Measurements from ENCODE around the gene HLA-DPB1. TPM values are rescaled to one million over a fixed set of nuclear protein-coding genes. Genes with fewer than 3 reads are reported as not detected.
A peak's percentile ranks its signal among the peaks of the same experiment; 100 is the strongest.
"Not testable (repeated sequence)": the region's sequence is repeated elsewhere in the genome, so short reads cannot be mapped to it uniquely, and the experiment has no call there.

Gene HLA-DPB1
- polyA plus RNA-seq, 3 donors: 10.7 to 26.6 (median 20.8) TPM

DNA sequence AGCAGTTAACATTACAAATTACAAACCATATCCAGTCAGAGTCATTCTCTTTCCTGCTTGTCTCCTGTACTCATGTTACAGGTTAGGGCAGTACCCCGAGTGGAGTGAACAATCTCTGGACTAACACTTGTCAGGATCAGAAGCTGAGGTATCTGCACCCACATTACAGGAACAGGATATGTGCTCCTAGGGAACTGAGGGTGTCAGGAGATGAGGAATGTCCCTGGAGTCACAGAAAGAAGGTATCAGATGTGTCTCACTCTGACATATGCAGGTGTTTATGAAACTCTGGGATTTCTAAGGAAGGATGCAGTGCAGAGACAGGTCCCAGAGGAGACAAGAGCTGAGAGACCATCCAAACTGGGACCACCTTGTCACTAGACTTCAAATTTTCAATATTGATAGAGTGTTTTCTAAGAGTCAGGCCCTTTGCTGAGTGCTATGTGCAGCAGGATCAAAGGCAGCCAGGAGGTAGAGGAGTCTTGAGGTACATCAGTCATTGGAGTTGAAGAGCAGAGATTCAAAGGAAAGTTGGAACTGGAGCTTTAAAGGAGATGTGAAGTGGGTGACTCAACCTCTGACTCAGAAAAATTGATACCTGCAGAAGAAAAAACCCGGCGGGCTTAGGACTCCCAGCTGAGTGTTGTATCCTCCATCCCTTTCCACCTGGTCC, 12.6 kb downstream of the HLA-DPB1 start:
- no peak for DNase-seq (ENCODE audit: extremely low read depth in 1 of 11, low read depth in 9 of 11, low spot score in 4 of 11)

- DNase-seq (ENCODE audit: extremely low read depth in 1 of 11, low read depth in 9 of 11, low spot score in 4 of 11): no peak
Measured at GRCh38 chr6:33088931-33089620, 13.3 kb downstream of the HLA-DPB1 start.

GRCh38 chr6:33091957-33092356, 16.2 kb downstream of the HLA-DPB1 start:
- no peak for DNase-seq (ENCODE audit: extremely low read depth in 1 of 11, low read depth in 9 of 11, low spot score in 4 of 11)

DNA sequence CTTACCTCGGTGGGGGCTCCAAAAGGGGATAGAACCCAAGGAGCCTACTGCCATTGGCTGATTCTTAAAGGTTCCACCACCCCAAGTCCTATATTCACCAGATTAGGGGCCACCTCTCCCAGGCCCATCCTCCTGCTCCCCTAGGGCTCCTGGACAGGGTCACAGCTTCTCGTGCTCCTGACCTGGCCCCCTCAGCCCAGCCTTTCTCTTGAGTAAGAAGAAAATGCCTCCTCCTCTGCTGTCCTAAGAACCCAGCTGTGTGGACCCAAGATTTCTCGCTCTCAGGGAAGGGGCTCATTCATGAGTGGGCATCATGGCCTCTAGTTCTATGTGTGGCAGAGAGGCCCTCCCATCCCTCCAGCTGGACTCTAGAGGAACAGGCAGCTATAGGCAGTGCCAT, 16.6 kb downstream of the HLA-DPB1 start:
- DNase-seq (ENCODE audit: extremely low read depth in 1 of 11, low read depth in 9 of 11, low spot score in 4 of 11): no peak

GRCh38 chr6:33093855-33094254, 18.1 kb downstream of the HLA-DPB1 start:
- DNase-seq (ENCODE audit: extremely low read depth in 1 of 11, low read depth in 9 of 11, low spot score in 4 of 11): no peak

- no peak for DNase-seq (ENCODE audit: extremely low read depth in 1 of 11, low read depth in 9 of 11, low spot score in 4 of 11)
Measured at GRCh38 chr6:33095681-33096080, 19.9 kb downstream of the HLA-DPB1 start.

- not testable (repeated sequence) for DNase-seq (ENCODE audit: extremely low read depth in 1 of 11, low read depth in 9 of 11, low spot score in 4 of 11)
Measured at GRCh38 chr6:33101121-33101737, 25.4 kb downstream of the HLA-DPB1 start.

- no peak for DNase-seq (ENCODE audit: extremely low read depth in 1 of 11, low read depth in 9 of 11, low spot score in 4 of 11)
Measured at GRCh38 chr6:33103776-33104175, 28.0 kb downstream of the HLA-DPB1 start.

- DNase-seq (ENCODE audit: extremely low read depth in 1 of 11, low read depth in 9 of 11, low spot score in 4 of 11): no peak
Measured at GRCh38 chr6:33104887-33105286, 29.1 kb downstream of the HLA-DPB1 start.

GRCh38 chr6:33105386-33105785, 29.6 kb downstream of the HLA-DPB1 start:
- DNase-seq (ENCODE audit: extremely low read depth in 1 of 11, low read depth in 9 of 11, low spot score in 4 of 11): no peak

DNA sequence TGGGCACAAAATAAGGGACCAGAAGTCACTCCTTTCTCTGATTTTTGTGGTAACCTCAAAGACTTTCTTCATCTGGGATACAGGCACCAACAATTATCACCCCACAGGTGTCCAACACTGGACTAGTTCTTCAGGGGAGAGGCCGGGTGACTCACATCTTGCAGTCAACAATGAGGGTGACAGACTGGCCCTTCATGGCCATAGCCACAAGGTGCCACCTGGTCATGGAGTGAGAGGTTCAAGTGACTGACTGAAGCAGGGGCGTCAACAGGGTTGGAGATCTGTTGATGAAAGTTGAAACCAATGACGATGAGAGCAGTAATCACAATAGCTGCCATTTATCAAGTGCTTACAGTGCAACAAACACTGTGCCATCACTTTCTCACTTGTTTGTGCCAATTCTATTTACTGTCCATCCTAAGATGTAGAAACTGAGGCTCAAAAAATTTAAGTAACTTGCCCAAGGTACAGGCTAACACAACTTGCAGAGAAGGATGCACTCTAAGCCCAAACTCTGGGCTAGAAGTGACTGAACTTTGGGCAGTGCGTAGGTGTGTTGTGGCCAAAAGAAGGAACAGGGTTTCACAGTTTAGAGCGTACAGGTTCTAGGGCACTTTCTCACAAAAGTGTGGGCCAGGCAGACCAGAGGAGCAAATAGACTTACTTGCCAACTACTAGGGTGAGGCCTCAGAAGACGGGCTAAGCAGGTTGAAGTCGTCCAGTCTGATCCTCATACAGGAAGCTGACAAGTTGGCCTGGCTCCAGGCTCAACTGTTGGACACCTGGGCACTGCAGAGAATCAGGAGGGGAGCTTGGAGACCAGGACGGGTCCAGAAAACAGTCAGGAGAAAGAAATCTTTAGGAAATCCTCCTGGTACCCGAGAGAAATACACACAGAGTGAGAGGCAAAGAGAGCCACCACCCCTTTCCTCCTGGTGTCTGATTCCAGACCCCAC, 30.4 kb downstream of the HLA-DPB1 start:
- no peak for DNase-seq (ENCODE audit: extremely low read depth in 1 of 11, low read depth in 9 of 11, low spot score in 4 of 11)

DNA sequence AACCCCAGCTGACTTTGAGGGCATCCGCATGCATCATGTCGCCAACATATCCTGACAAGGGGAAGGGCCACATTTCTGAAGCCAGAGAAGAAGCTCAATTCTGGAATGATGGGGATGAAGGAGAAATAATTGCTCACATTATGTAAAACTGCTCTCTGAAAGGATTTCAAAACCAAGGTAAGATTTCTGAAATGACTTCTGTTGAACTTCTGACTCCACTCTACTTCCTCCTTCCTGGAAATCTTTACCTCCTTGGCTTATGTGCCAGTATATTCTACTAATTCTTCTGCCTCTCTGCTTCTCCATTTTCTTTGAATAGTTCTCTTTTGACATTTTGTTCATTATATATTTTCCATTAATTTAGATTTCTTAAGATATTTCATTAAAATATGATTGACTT, 31.9 kb downstream of the HLA-DPB1 start:
- no peak for DNase-seq (ENCODE audit: extremely low read depth in 1 of 11, low read depth in 9 of 11, low spot score in 4 of 11)

DNA sequence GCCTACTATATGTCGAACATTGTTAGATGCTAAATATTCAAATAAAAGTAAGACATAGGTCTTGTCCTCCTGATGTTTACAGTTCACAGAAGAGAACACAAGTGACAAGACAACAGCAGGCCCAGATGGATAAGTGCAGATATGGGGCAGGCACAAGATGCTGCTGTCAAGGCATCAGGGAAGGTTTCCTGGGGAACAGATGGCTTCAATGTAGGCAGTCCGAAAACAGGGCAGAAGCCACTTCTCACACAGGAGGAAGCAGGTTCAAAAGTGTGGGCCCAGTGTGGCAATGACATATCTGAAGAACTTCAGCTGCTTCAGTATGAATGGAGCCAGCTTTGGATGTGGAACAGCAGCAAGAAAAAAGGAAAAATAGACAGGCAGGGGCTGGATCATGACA, 32.5 kb downstream of the HLA-DPB1 start:
- no peak for DNase-seq (ENCODE audit: extremely low read depth in 1 of 11, low read depth in 9 of 11, low spot score in 4 of 11)

- peak in 4 of 11 donors; percentile 21 to 64 (median 36) for DNase-seq (ENCODE audit: extremely low read depth in 1 of 11, low read depth in 9 of 11, low spot score in 4 of 11)
Measured at GRCh38 chr6:33112148-33112547, 36.4 kb downstream of the HLA-DPB1 start.

GRCh38 chr6:33113755-33114154, 38.0 kb downstream of the HLA-DPB1 start:
- no peak for DNase-seq (ENCODE audit: extremely low read depth in 1 of 11, low read depth in 9 of 11, low spot score in 4 of 11)

DNA sequence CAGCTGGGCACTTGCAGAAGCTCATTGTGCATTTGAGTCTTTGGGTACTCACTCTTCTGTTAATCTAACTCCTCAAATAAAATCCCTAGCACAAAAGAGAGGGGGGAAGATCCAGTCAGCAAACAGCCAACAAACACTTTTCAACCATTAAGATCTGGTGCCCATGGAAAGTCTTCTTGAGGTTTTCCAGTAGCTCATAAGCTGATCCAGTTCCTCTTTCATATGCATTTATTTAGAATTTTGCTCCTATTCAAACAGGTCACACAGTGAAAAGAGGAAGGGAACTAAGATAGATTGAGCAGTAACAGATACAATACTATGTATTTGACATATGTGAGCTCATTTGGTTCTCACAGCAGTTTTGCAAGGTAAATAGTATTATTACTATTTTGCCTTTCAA, 38.6 kb downstream of the HLA-DPB1 start:
- no peak for DNase-seq (ENCODE audit: extremely low read depth in 1 of 11, low read depth in 9 of 11, low spot score in 4 of 11)

- DNase-seq (ENCODE audit: extremely low read depth in 1 of 11, low read depth in 9 of 11, low spot score in 4 of 11): peak in 1 of 11 donors; percentile 1
Measured at GRCh38 chr6:33116417-33116816, 40.6 kb downstream of the HLA-DPB1 start.

GRCh38 chr6:33116841-33117711, 41.3 kb downstream of the HLA-DPB1 start:
- peak in 3 of 11 donors; percentile 8 to 16 (median 11) for DNase-seq (ENCODE audit: extremely low read depth in 1 of 11, low read depth in 9 of 11, low spot score in 4 of 11)

Measured in renal cortex interstitium (tissue), 11 donors.